IgD-negative memory B cell (primary cell): ENCODE data around the gene MAD1L1. TPM values are rescaled to one million over a fixed set of nuclear protein-coding genes. Genes with fewer than 3 reads are reported as not detected.
A peak's percentile ranks its signal among the peaks of the same experiment; 100 is the strongest.

Experiments
- H3K27ac Mint-ChIP-seq, 3 donors: one replicate each; pipeline ENCODE4 v1.8.0; 2020 to 2022; ENCODE audit warnings: mild to moderate bottlenecking in 3 of 3, mixed read lengths in 3 of 3, moderate library complexity in 1 of 3
- H3K27me3 Mint-ChIP-seq: one replicate; pipeline ENCODE4 v1.8.0; 2021; ENCODE audit warnings: mixed read lengths
- H3K36me3 Mint-ChIP-seq: one replicate; pipeline ENCODE4 v1.8.0; 2020; ENCODE audit warnings: mild to moderate bottlenecking, mixed read lengths
- H3K4me1 Mint-ChIP-seq, 3 donors: one replicate each; pipeline ENCODE4 v1.8.0; 2020 to 2022; ENCODE audit warnings: mixed read lengths in 3 of 3, mild to moderate bottlenecking in 1 of 3
- H3K4me3 Mint-ChIP-seq, 4 donors: one replicate each; pipeline ENCODE4 v1.8.0; 2020 to 2022; ENCODE audit warnings: mild to moderate bottlenecking in 4 of 4, mixed read lengths in 4 of 4, moderate library complexity in 3 of 4
- H3K9me3 Mint-ChIP-seq, 3 donors: one replicate each; pipeline ENCODE4 v1.8.0; 2020 to 2021; ENCODE audit warnings: mixed read lengths in 3 of 3, mild to moderate bottlenecking in 1 of 3
- polyA plus RNA-seq: library from polyadenylated mRNA; unstranded; fragments of 300-500 nt; fragmentation: Illumina TruSeq; gene quantifications from one replicate; pipeline ENCODE4 v1.2.3, GENCODE V29; 2021

MAD1L1 gene
- polyA plus RNA-seq, 1 donor from 2014 or later = 133 TPM

DNA sequence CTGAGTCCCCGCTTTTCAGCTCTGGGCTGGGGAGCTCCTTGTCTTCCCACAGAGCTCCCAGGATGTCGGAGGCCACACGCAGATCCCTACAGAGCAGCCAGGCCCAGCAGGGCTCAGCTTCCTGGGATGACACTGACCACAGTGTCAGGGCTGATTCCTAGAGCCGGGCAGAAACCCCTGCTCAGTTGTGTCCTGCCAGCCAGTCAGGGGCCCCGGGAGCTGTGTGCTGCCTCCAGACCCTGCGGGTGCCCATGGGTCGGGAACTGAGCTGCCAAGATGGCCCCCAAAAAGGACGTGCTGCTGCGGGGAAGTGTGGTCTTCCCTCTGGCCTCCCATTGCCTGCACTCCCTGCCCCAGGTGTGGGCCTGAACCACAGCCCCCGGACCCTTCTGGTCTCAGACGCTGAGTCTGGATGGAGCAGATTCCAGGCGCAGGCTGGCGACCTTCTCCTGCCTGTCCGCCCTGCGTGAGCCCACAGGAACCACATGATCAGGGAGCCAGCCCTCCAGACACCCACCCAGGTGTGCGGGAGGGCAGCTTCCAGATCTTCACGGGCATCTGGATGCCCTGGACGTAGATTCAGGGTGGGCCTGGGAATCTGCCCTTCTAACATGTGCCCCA is 217.4 kb downstream of the MAD1L1 start:
- Mint-ChIP-seq H3K4me1 (peaks cover 14 to 19% (median 16%) of the 10 kb centered on the region in 3 donors), H3K9me3 (no peaks in the 10 kb centered on the region), H3K4me3 (no peak overlapping the region), H3K36me3 (peaks cover 8% of the 10 kb centered on the region), H3K27ac (no peak overlapping the region), H3K27me3 (no peaks in the 10 kb centered on the region)

DNA sequence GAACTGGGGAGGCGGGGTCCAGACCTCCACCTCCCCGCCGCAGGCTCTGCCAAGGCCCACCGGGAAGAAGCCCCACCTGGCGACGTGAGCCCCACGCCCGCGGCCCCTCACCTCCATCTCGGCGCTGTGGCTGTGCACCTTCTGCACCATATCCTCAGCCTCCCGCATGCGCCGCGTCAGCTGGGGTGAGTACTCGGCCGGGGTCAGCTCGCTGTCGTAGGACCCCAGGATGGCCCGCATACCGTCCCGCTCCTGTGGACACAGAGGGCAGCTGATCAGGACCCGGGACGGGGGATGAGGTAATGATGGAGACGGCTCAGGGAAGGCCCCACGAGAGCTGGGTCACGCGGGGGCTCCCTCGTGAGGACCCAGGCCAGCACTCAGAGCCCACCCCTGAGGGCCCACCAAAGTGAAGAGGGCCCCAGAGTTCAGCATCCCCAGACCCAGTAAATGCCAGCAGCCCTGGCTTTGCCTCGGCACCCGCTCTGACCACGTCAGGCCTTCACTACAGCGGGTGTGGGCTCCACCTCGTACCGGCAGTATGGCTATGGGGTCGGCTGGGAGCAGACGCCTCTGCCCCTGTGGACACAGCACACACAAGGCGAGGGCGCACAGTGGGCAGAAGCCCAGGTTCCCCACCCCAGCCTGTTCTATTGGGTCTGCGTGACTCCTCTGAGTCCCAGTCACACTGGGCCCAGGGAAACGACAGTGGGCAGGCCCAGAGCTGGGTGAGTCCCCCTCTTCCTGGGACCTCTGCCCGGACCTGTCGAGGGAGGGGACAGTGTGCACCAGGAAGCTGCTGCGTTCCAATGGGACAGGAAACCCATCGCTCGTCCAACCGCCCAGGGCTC is 218.1 kb downstream of the MAD1L1 start:
- Mint-ChIP-seq H3K4me1 (peaks cover 10 to 15% (median 10%) of the 10 kb centered on the region in 3 donors), H3K9me3 (no peaks in the 10 kb centered on the region), H3K36me3 (peaks cover 12% of the 10 kb centered on the region), H3K4me3 (no peak overlapping the region), H3K27me3 (no peaks in the 10 kb centered on the region), H3K27ac (no peak overlapping the region)

DNA sequence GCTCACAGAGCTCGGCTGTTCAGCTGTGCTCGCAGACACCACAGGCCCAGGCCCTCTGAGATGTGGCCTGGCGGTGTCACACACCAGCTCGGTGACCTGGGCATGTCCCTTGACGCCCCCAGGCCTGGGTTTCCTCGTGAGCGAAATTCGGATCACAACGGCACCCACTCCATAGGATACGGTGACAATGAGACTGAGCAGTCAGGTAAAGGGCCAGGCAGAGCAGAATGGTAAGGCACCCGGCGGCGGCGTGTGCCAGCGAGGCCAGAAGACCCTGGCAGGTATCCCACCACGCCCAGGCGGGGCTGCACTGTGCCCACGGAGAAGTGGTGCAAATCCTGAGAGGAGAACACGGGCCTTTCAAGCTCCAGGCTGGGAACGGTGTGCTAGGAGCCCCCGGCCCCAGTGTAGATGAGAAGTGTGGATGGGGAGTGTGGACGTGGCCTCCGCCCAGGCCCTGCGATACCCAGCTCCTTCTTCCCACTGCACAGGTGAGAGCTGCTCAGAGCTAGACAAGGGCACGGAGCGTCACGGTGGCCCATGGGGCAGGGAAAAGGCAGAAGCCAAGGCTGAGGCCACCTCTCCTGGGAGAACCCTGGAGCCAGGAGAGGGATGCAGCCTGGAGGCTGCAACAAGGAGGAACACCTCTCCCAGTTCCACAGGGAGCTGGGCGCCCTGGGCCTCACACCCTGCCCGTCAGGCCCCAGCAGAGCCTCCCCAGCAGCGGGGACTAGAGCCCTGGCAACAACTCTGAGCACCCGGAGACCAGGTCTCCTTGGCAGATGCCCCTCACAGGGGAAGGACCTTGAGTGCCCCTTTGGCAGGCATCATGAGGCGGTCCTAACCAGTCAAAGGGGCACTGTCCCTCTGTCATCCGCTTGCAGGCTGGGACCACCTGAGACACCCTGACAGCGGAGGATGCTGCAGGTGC is 219.1 kb downstream of the MAD1L1 start:
- Mint-ChIP-seq H3K27me3 (no peaks in the 10 kb centered on the region), H3K4me3 (no peak overlapping the region), H3K36me3 (peaks cover 12% of the 10 kb centered on the region), H3K4me1 (peaks cover 4 to 8% (median 4%) of the 10 kb centered on the region in 3 donors), H3K9me3 (no peaks in the 10 kb centered on the region), H3K27ac (no peak overlapping the region)

DNA sequence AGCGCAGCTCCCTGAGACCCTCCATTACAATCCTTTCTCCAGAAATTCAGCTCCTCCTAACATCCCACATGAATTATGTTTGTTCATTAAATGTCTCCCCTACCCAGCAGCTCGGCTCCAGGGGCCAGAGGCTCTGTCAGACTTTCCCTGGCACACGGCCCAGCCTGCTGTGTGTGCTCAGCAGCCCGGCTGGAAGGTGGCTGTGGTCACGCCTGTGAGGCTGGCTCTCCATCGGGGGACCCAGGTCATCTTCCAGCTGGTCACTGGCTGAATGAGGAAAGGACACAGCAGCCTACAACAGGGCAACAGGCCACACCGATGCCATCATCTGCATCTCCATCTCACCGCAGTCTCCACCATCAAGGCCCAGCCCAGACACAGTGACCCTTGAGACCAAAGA is 219.8 kb downstream of the MAD1L1 start:
- Mint-ChIP-seq H3K36me3 (peaks cover 12% of the 10 kb centered on the region), H3K27ac (peak overlapping the region in 1 of 3 donors; percentile 19), H3K9me3 (no peaks in the 10 kb centered on the region), H3K4me3 (no peak overlapping the region), H3K4me1 (peaks cover 2 to 6% (median 2%) of the 10 kb centered on the region in 3 donors), H3K27me3 (no peaks in the 10 kb centered on the region)

DNA sequence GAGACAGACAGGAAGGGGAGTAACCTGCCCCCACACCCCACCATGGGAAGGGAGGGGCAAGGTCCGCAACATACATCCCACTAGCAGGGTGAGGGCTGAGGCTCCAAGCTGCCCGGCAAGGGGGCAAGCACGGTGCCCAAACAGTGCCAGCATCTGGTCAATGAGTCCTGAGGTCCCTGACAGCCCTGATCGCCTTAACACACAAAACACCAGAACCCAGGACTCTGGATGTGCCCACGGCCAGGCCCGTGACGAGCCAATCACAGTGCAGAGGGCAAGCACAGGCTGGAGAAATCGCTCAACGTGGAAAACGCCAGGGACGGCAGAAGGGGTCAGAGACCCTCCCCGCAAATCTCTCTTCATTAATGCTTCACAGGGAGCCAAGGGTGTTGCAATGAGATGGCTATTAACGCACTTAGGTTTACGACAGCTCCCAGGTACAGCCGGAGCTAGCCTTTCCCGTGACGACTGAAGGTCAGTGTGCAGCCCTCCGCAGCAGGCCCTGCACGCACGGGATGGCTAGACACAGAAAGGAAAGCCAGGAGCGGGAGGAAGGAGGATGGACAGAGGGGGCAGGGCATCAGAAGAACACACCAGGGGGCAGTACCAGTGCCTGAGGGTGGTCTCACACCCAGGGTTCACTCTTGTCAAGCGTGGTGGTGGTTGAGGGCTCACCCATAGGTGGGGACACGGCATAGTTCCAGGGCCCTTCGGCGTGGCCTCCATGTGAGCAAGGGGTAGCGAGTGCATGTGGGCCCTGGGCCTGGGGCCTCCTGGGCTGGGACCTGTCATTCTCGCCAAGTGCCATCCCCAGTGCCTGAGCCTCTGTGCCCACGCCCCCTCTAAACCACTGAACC is 220.5 kb downstream of the MAD1L1 start:
- Mint-ChIP-seq H3K27me3 (no peaks in the 10 kb centered on the region), H3K27ac (no peak overlapping the region), H3K4me1 (peaks cover 2 to 6% (median 4%) of the 10 kb centered on the region in 3 donors)

DNA sequence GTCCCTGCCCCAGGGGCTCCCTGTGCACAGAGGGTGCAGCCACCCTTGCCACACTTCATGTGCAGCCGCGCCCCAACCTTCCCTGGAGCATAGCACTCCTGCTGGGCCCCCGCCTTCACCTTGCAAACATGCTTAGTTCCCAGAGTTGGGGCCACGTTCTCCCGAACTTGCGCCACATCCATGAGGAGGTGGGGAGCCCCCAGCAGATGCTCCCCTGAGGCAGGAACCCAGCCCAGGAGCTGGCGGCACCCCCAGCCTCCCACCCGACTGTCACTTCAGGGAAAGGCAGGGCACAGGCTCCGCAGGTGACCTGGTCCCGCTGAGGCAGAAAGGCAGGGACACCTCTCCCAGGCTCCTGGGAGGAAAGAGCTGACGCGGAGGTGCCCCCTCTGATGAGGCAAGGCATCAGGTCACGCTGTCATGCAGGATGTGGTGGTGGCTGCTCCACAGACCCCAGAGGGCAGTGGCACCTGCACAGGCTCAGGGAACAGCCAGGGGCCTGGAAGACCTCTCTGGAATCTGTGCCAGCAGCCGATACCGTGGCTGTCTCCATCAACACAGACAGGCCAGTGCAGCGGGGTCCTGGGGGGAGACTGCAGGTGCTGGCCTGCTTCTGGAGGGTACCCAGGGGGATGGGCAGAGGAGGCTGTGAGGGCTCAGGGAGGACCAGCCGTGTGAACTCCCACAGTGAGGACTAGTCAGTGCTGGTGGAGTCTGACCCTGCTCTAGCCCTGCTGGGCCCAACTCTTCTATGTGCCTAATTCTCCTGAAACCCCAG is 221.3 kb downstream of the MAD1L1 start:
- Mint-ChIP-seq H3K27ac (no peak overlapping the region), H3K4me1 (peaks cover under 1 to 4% (median 2%) of the 10 kb centered on the region in 3 donors), H3K27me3 (no peaks in the 10 kb centered on the region), H3K4me3 (no peak overlapping the region), H3K36me3 (peaks cover 12% of the 10 kb centered on the region), H3K9me3 (no peaks in the 10 kb centered on the region)

More for the DNA sequence above, 220.5 kb downstream of the MAD1L1 start:
- no peaks in the 10 kb centered on the region for H3K9me3 Mint-ChIP-seq
- peaks cover 12% of the 10 kb centered on the region for H3K36me3 Mint-ChIP-seq
- H3K4me3 Mint-ChIP-seq = no peak overlapping the region

DNA sequence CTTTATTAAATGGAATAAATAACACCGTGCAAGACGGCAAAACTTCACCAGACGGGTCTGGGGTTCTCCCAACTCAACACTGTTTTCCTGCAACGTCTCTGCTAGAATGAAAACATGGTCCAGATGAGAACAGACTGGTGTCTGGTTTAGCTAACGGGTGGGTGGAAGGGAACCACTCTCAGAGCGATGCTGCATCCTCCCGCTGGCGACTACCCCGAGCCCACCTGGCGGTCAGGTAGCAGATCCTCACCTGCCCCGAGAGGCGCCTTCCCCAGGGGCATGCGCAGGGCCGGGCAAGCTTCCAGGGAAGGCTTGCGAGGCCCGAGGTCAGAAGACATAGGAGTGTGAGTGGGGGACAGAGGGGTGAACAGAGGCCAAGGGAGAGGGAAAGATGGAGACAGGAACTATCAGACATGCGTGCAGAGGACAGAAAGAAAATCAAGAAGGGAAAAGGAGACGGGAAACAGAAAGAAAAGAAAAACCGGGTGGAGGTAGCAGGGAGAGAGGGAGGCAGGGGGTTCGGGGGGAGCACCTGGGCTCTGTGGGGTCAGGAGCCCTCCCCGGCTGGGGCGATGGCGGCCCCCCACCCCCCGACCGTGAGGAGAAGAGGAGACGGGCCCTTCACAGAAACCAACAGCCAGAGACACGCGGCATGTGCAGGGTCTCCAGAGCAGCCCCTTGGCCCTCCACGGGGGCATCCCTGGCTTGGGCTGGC is 222.0 kb downstream of the MAD1L1 start:
- Mint-ChIP-seq H3K36me3 (peaks cover 12% of the 10 kb centered on the region), H3K27ac (no peak overlapping the region), H3K27me3 (no peaks in the 10 kb centered on the region), H3K9me3 (no peaks in the 10 kb centered on the region), H3K4me3 (no peak overlapping the region), H3K4me1 (peaks cover 0 to 10% (median 6%) of the 10 kb centered on the region in 3 donors)

DNA sequence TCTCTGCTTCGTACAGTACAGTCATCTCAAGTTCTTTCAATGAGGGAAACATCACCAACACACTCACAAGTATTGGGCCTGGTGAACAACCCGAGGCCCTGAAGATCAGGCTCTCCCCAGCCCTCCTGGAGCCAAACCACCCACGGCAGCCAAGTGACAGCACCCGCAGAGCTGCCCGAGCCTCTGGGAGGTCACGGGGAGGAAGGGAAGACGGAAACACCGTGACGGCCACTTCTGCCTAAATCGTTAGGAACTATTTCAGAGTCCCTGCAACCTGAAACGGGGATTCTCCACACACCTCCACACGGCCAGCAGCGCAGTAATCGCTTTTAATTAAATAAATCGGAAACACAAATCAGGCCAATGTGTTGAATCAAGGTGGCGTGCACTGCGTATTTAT is 222.6 kb downstream of the MAD1L1 start:
- H3K4me1 Mint-ChIP-seq = peaks cover 3 to 13% (median 13%) of the 10 kb centered on the region in 3 donors
- H3K27ac Mint-ChIP-seq = no peak overlapping the region
- peaks cover 12% of the 10 kb centered on the region for H3K36me3 Mint-ChIP-seq
- no peaks in the 10 kb centered on the region for H3K9me3 Mint-ChIP-seq
- no peaks in the 10 kb centered on the region for H3K27me3 Mint-ChIP-seq
- no peak overlapping the region for H3K4me3 Mint-ChIP-seq

DNA sequence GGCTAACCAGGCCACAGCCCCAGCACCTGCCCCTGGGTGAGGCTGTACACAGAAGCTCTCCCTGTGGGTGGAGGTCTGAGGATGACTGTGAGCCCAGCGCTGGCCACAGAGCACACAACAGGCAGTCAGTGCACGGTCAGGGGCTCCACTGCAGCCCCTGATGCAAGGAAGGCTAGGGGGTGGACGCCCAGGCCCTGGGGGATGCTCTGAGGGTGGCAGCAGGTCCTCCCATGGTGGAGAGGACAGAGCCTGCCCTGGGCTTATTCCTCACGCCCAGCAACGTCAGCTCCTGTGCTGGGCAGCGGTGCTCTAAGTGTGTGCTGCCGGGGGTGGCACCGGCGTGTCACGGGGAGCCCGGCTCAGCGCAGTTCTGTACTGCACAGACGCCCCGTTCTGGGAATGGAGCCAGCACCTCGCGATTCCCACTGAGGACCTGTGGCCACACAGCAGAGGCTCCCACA is 223.2 kb downstream of the MAD1L1 start:
- Mint-ChIP-seq H3K27me3 (no peaks in the 10 kb centered on the region), H3K9me3 (no peaks in the 10 kb centered on the region), H3K4me3 (no peak overlapping the region), H3K27ac (no peak overlapping the region), H3K36me3 (peaks cover 12% of the 10 kb centered on the region), H3K4me1 (peaks cover 4 to 13% (median 13%) of the 10 kb centered on the region in 3 donors)

DNA sequence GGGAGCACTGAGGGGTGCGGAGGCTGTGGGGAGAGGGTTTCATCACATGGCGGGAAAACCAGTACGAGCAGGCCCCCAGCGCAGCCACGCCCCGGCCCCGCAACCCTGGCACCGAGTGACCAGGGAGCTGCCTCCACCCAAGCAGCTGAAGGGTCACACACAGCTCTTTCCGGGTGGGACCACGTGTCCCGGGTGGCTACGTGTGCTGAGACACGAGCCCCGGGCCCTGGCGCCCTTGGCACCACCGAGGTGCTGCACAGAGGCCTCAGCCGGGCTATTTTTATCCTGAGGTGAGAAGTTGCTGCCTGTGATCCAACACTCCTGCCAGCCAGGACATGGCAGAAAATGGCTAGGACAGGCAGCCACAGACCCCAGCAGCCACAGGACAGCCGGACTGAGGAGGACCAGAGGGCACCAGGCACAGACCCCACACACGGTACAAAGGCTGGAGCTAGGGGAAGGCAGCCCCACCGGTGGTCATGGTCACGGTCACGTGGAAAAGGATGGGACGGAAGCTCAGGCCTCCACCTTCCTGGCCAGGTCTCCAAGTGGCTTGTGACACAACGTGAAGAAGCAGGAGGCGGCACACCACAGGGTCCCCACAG is 223.7 kb downstream of the MAD1L1 start:
- Mint-ChIP-seq H3K27me3 (no peaks in the 10 kb centered on the region), H3K36me3 (peaks cover 12% of the 10 kb centered on the region), H3K4me1 (peaks cover 4 to 13% (median 13%) of the 10 kb centered on the region in 3 donors), H3K27ac (no peak overlapping the region), H3K4me3 (no peak overlapping the region), H3K9me3 (no peaks in the 10 kb centered on the region)

DNA sequence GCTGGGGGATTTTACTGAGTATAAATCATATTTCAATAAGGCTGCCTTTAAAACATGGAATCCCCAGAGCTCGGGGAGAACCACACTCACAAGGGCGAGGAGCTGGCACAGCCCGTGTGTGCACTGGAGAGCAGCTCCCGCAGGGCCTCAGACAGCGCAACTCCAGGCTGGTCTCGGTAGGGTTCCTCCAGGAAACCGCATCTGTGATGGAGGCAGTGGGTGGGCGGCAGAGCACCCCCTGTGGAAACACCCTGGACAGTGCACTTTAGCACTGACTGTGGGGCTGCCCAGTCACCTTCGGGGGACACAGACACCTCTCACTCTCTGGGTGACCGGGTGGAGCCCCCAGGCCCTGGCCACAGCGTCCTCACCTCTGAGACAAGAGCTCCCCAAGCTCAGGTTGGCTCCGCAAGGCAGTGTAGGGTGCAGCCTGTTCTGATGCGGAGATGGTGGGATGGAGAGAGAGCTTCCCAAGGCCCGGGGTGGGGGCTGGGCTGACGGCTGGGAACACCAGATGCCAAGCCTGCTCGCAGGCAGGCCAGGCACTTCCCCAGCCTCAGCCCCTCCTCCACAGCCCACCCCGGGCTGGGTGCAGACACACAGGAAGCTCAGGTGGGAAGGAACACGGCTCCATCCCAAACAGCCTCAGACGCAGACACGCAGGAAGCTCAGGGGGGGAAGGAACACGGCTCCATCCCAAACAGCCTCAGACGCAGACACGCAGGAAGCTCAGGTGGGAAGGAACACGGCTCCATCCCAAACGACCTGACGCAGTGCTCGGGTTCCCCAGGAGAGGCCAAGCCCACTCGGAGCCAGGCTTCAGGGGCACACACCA is 224.4 kb downstream of the MAD1L1 start:
- peaks cover 4 to 13% (median 13%) of the 10 kb centered on the region in 3 donors for H3K4me1 Mint-ChIP-seq

DNA sequence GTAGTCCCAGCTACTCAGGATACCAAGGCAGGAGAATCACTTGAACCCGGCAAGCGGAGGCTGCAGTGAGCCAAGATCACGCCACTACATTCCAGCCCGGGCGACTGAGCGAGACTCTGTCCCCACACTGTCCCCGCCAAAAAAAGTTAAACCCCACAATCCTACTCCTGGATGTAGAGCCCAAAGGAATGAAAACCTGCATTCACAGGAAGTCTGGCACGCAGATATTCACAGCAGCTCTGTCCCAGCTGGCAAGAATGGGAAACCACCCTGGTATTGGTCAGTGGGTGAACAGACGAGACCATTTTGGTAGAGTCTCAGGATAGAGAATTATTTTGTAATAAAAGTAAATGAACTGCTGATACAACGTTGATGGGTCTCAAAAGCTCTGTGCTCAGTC is 225.2 kb downstream of the MAD1L1 start:
- H3K36me3 Mint-ChIP-seq = peaks cover 7% of the 10 kb centered on the region
- H3K4me3 Mint-ChIP-seq = no peak overlapping the region
- H3K27ac Mint-ChIP-seq = no peak overlapping the region
- peaks cover 4 to 13% (median 12%) of the 10 kb centered on the region in 3 donors for H3K4me1 Mint-ChIP-seq
- H3K27me3 Mint-ChIP-seq = no peaks in the 10 kb centered on the region
- H3K9me3 Mint-ChIP-seq = no peaks in the 10 kb centered on the region

More for the DNA sequence above, 224.4 kb downstream of the MAD1L1 start:
- Mint-ChIP-seq H3K27me3 (no peaks in the 10 kb centered on the region), H3K4me3 (no peak overlapping the region), H3K9me3 (no peaks in the 10 kb centered on the region), H3K36me3 (peaks cover 8% of the 10 kb centered on the region), H3K27ac (no peak overlapping the region)
